T-helper 2 cell treated with Interferon-gamma antibody and Interleukin-4, amounts not matched to agents 5 μg/mL and 100 μg/mL, for 36 hours (primary cell): Measurements from ENCODE around the gene OMG.
"Not testable (repeated sequence)": the region's sequence is repeated elsewhere in the genome, so short reads cannot be mapped to it uniquely, and the experiment has no call there.

ENCODE experiments used
- DNase-seq: peaks from one replicate; pipeline ENCODE4 v3.0.0; 2021; ENCODE audit warnings: low spot score
- H3K27ac Mint-ChIP-seq: one replicate; pipeline ENCODE4 v1.8.0; 2021; ENCODE audit warnings: mild to moderate bottlenecking, mixed read lengths
- H3K27me3 Mint-ChIP-seq: one replicate; pipeline ENCODE4 v1.8.0; 2021; ENCODE audit warnings: low read depth, mixed read lengths
- H3K36me3 Mint-ChIP-seq: one replicate; pipeline ENCODE4 v1.8.0; 2021; ENCODE audit warnings: low read depth, mixed read lengths
- H3K4me1 Mint-ChIP-seq: one replicate; pipeline ENCODE4 v1.8.0; 2021; ENCODE audit warnings: low read depth, mixed read lengths
- H3K4me3 Mint-ChIP-seq: one replicate; pipeline ENCODE4 v1.8.0; 2022; ENCODE audit warnings: mild to moderate bottlenecking, moderate library complexity, mixed read lengths
- H3K9me3 Mint-ChIP-seq: one replicate; pipeline ENCODE4 v1.8.0; 2021; ENCODE audit warnings: mixed read lengths

OMG gene

DNA sequence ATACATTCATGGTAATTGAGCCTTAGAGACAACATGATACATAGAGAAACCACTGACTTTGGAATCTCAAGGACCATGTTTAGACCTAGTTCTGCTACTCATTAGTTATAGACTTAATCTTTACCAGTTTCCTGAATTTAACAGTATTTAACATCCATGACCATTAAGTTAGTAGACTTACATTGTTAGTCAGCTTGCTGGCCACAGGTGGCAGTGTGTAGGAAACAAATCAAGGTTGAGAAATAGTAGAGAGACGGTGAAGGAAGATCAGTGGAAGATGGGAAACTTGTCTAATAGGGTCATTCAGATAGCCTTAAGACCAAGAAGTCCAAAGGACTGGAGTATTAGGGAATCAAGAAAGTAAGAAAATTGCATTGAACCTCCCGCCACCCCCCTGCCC lies 31.0 kb downstream of the OMG start:
- H3K36me3 Mint-ChIP-seq: peaks cover 9% of the 10 kb centered on the region

GRCh38 chr17:31262923-31263322 lies 34.1 kb downstream of the OMG start:
- H3K36me3 Mint-ChIP-seq, DNase-seq, H3K4me1 Mint-ChIP-seq, H3K4me3 Mint-ChIP-seq, H3K27me3 Mint-ChIP-seq, H3K27ac Mint-ChIP-seq, H3K9me3 Mint-ChIP-seq: not testable (repeated sequence)

More for the DNA sequence above, 31.0 kb downstream of the OMG start:
- Mint-ChIP-seq H3K9me3 (no peaks in the 10 kb centered on the region), H3K4me3 (no peak overlapping the region), H3K4me1 (no peaks in the 10 kb centered on the region), H3K27me3 (no peaks in the 10 kb centered on the region), H3K27ac (no peak overlapping the region)
- no peak for DNase-seq

DNA sequence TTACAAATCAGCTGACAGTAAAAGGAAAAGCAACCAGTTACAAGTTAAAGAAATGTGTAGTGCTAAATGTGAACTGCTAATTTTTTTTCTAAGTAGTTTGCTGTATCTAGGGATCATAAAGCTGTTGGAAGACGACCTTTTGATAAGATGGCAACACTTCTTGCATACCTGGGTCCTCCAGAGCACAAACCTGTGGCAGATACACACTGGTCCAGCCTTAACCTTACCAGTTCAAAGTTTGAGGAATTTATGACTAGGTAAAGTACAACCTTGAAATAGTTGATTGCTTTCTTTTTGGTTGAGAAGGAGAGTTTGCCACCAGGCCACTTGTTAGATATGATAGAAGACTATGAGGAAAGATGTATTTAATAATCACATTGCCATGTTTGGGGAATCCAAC lies 35.4 kb downstream of the OMG start:
- no peak overlapping the region for H3K27ac Mint-ChIP-seq
- no peak overlapping the region for H3K4me3 Mint-ChIP-seq
- H3K36me3 Mint-ChIP-seq: peaks cover 7% of the 10 kb centered on the region
- H3K9me3 Mint-ChIP-seq: no peaks in the 10 kb centered on the region
- no peaks in the 10 kb centered on the region for H3K4me1 Mint-ChIP-seq
- DNase-seq: no peak
- no peaks in the 10 kb centered on the region for H3K27me3 Mint-ChIP-seq

GRCh38 chr17:31260151-31260550 lies 36.9 kb downstream of the OMG start:
- H3K27ac Mint-ChIP-seq: no peak overlapping the region
- no peaks in the 10 kb centered on the region for H3K36me3 Mint-ChIP-seq
- DNase-seq: no peak
- no peak overlapping the region for H3K4me3 Mint-ChIP-seq
- no peaks in the 10 kb centered on the region for H3K4me1 Mint-ChIP-seq
- no peaks in the 10 kb centered on the region for H3K9me3 Mint-ChIP-seq
- H3K27me3 Mint-ChIP-seq: no peaks in the 10 kb centered on the region

- H3K27me3 Mint-ChIP-seq: no peaks in the 10 kb centered on the region
- no peak overlapping the region for H3K4me3 Mint-ChIP-seq
- no peaks in the 10 kb centered on the region for H3K9me3 Mint-ChIP-seq
- no peak overlapping the region for H3K27ac Mint-ChIP-seq
- DNase-seq: no peak
- no peaks in the 10 kb centered on the region for H3K4me1 Mint-ChIP-seq
- no peaks in the 10 kb centered on the region for H3K36me3 Mint-ChIP-seq
Observed at GRCh38 chr17:31256936-31257335, 40.1 kb downstream of the OMG start.

- Mint-ChIP-seq H3K4me3 (no peak overlapping the region), H3K36me3 (peaks cover under 1% of the 10 kb centered on the region), H3K27ac (no peak overlapping the region), H3K27me3 (no peaks in the 10 kb centered on the region), H3K4me1 (peaks cover 3% of the 10 kb centered on the region), H3K9me3 (no peaks in the 10 kb centered on the region)
- no peak for DNase-seq
Observed at GRCh38 chr17:31254654-31255053, 42.4 kb downstream of the OMG start.

DNA sequence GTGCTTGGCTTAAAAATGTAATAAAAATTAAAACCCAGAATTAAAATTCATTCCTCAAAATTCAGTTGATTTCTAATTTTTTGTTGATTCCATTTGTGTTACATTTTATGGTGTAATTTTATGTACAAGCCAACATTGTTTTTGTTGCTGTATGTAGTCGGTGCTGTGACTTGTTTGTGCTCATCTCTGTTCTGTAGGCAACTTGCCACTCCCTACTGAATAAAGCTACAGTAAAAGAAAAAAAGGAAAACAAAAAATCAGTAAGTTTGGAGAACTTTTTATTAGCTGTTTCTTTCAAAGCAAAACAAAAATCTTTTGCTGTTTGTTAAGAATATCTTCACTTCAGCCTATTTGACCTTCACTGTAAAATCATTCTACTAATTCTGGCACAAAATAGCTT lies 44.3 kb downstream of the OMG start:
- Mint-ChIP-seq H3K4me1 (peaks cover 3% of the 10 kb centered on the region), H3K9me3 (no peaks in the 10 kb centered on the region), H3K36me3 (peaks cover 4% of the 10 kb centered on the region), H3K27ac (no peak overlapping the region), H3K4me3 (no peak overlapping the region), H3K27me3 (no peaks in the 10 kb centered on the region)
- no peak for DNase-seq

DNA sequence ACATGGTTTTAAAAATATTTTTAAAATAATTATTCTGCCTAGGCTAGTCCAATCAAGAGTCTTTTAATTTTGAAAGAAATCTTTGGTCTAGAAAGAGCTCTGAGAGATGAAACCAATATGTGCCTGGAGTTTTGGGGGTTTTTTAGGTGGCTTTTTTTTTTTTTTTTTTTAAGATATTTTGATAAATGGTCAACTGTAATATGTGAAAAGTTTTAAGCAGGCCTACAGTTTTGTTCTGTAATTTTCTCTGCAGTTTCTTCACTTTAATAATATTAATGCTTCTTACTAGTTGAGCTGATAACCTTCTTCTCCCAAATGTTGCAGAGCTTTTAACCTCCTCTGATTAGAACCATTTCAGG lies 45.1 kb downstream of the OMG start:
- H3K36me3 Mint-ChIP-seq: peaks cover 4% of the 10 kb centered on the region
- DNase-seq: no peak
- H3K27me3 Mint-ChIP-seq: no peaks in the 10 kb centered on the region
- H3K4me3 Mint-ChIP-seq: no peak overlapping the region
- peaks cover 3% of the 10 kb centered on the region for H3K4me1 Mint-ChIP-seq
- no peaks in the 10 kb centered on the region for H3K9me3 Mint-ChIP-seq
- no peak overlapping the region for H3K27ac Mint-ChIP-seq

GRCh38 chr17:31251105-31251969 lies 45.7 kb downstream of the OMG start:
- Mint-ChIP-seq H3K9me3 (no peaks in the 10 kb centered on the region), H3K27ac (no peak overlapping the region), H3K4me3 (no peak overlapping the region), H3K4me1 (peaks cover 3% of the 10 kb centered on the region), H3K27me3 (no peaks in the 10 kb centered on the region), H3K36me3 (peaks cover 4% of the 10 kb centered on the region)
- DNase-seq: no peak

DNA sequence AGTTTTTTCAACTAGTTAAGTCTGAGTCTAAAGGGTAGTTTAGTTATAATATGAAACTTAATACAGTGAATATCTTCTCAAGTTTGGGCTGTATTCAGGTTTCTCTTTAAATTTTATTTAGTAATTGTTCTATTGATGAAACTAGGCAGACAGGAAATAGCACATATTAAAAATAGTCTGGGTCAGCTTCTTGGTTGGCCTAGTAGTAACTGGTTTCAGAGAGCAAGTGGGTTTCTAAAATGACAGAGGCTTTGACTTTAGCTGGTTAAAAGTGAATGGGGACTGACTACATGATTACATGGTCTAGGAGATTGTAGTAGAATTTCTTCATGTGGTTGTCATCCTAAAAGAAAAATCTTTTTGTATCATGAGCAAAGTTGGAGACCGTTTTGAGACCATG lies 46.8 kb downstream of the OMG start:
- Mint-ChIP-seq H3K36me3 (peaks cover 4% of the 10 kb centered on the region), H3K27ac (no peak overlapping the region), H3K9me3 (no peaks in the 10 kb centered on the region), H3K27me3 (no peaks in the 10 kb centered on the region), H3K4me1 (peaks cover 3% of the 10 kb centered on the region), H3K4me3 (no peak overlapping the region)
- no peak for DNase-seq

DNA sequence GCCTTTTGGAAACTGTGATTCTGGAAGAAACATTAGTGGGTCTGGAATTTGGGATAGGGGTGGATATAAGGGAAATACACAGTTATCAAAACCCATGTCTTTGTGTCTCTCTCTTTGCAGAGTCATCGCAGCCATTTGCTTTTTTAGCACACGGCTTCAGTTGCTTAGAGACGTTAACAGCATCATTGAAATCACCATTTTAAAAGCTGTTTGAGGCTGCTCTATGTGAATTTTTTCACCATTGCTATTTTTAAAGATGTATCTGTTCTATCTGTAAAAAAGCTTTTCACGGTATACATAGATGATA lies 47.3 kb downstream of the OMG start:
- Mint-ChIP-seq H3K27ac (no peak overlapping the region), H3K36me3 (peaks cover 4% of the 10 kb centered on the region), H3K4me3 (no peak overlapping the region)

GRCh38 chr17:31248986-31249834 lies 47.8 kb downstream of the OMG start:
- Mint-ChIP-seq H3K27ac (no peak overlapping the region), H3K4me3 (no peak overlapping the region), H3K4me1 (peaks cover 3% of the 10 kb centered on the region), H3K36me3 (peaks cover 4% of the 10 kb centered on the region), H3K27me3 (no peaks in the 10 kb centered on the region), H3K9me3 (no peaks in the 10 kb centered on the region)
- no peak for DNase-seq

More for the DNA sequence above, 47.3 kb downstream of the OMG start:
- no peak for DNase-seq
- Mint-ChIP-seq H3K4me1 (peaks cover 3% of the 10 kb centered on the region), H3K9me3 (no peaks in the 10 kb centered on the region), H3K27me3 (no peaks in the 10 kb centered on the region)
